Activated CD8-positive, alpha-beta T cell treated with anti-CD3 and anti-CD28 coated beads for 36 hours (primary cell): ENCODE measurements around the gene CLMN. TPM values are rescaled to one million over a fixed set of nuclear protein-coding genes. Genes with fewer than 3 reads are reported as not detected.

Experiments used
- ATAC-seq: fragments of 200-7000 bp; cut with Tn5 transposase; one replicate; pipeline ENCODE4 v1.10.0; 2021; ENCODE audit warnings: mild to moderate bottlenecking, moderate library complexity
- CTCF ChIA-PET: fragments of 350-600 bp; sonication (Branson Sonifier 250); formaldehyde crosslinking; loops from one replicate; lab custom pipeline; 2021; ENCODE audit warnings: antibody characterized with exemption; lab: Charles Lee
- POLR2A ChIA-PET: fragments of 350-600 bp; sonication (Branson Sonifier 250); formaldehyde crosslinking; loops from one replicate; lab custom pipeline; 2021; ENCODE audit warnings: antibody characterized with exemption; lab: Charles Lee
- DNase-seq: peaks from one replicate; pipeline ENCODE4 v3.0.0-alpha.2; 2020
- H3K27ac Mint-ChIP-seq: one replicate; pipeline ENCODE4 v1.8.0; 2021; ENCODE audit warnings: mild to moderate bottlenecking, mixed read lengths
- H3K27me3 Mint-ChIP-seq: one replicate; pipeline ENCODE4 v1.8.0; 2021; ENCODE audit warnings: mixed read lengths
- H3K36me3 Mint-ChIP-seq: one replicate; pipeline ENCODE4 v1.8.0; 2021; ENCODE audit warnings: low read depth, mixed read lengths
- H3K4me1 Mint-ChIP-seq: one replicate; pipeline ENCODE4 v1.8.0; 2021; ENCODE audit warnings: low read depth, mixed read lengths
- H3K4me3 Mint-ChIP-seq: one replicate; pipeline ENCODE4 v1.8.0; 2021; ENCODE audit warnings: mild to moderate bottlenecking, moderate library complexity, mixed read lengths
- H3K9me3 Mint-ChIP-seq: one replicate; pipeline ENCODE4 v1.8.0; 2021; ENCODE audit warnings: mixed read lengths
- CTCF ChIP-seq: fragments of 200-600 bp; IDR thresholded peaks from one replicate; pipeline ENCODE4 v1.8.0; 2022; ENCODE audit warnings: antibody characterized with exemption, mild to moderate bottlenecking
- intact Hi-C: fragments of 100-400 bp; cut with micrococcal nuclease; formaldehyde crosslinking; loops from one replicate; pipeline ENCODE4 v1.10.0; 2022
- total RNA-seq, 2 experiments: library from RNA; stranded (reverse); gene quantifications; one replicate each; pipeline ENCODE4 v1.2.3, GENCODE V29; 2021

Gene CLMN
- total RNA-seq, 2 experiments from 2014 or later, result 0.31 to 0.59 TPM

DNA sequence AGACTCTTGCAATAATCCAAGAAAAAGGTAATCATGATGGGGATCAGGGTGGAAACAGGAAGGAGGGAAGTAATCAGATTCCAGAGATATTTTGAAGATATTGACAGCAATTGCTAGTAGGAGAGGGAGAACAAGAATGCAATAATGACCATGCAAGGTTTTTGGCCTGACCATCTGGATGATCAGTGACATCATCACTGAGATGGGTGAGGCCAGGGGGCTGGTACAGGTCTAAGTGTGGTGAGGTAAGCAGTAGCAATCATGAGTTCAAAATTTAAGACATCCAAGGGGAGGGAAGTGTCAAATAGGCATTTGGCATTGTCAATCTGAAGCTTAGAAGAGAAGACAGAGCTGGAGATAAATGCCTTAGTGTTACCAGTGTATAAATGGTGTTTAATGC lies 24.8 kb upstream of the CLMN start:
- DNase-seq, result no peak
- Mint-ChIP-seq H3K4me3 (no peak overlapping the region), H3K27me3 (peaks cover 15% of the 10 kb centered on the region), H3K9me3 (no peaks in the 10 kb centered on the region), H3K36me3 (no peaks in the 10 kb centered on the region), H3K27ac (no peak overlapping the region), H3K4me1 (no peaks in the 10 kb centered on the region)
- ATAC-seq, result no peak
- ChIA-PET POLR2A (no interaction called here), CTCF (no interaction called here)
- TF ChIP-seq CTCF, result no peak
- intact Hi-C loops, result no loop called here

GRCh38 chr14:95341564-95341963 lies 21.9 kb upstream of the CLMN start:
- Mint-ChIP-seq H3K9me3 (no peaks in the 10 kb centered on the region), H3K36me3 (no peaks in the 10 kb centered on the region), H3K27me3 (peaks cover 23% of the 10 kb centered on the region), H3K4me3 (no peak overlapping the region), H3K4me1 (no peaks in the 10 kb centered on the region), H3K27ac (no peak overlapping the region)
- intact Hi-C loops, result no loop called here
- DNase-seq (no peak), ATAC-seq (no peak)
- no peak for TF ChIP-seq CTCF
- CTCF ChIA-PET, result interaction anchor here (1.8 kb wide), 1 partner anchor 20 kb away, joined by 8 read pairs; no protein-coding TSS in a partner anchor
- POLR2A ChIA-PET, result no interaction called here

DNA sequence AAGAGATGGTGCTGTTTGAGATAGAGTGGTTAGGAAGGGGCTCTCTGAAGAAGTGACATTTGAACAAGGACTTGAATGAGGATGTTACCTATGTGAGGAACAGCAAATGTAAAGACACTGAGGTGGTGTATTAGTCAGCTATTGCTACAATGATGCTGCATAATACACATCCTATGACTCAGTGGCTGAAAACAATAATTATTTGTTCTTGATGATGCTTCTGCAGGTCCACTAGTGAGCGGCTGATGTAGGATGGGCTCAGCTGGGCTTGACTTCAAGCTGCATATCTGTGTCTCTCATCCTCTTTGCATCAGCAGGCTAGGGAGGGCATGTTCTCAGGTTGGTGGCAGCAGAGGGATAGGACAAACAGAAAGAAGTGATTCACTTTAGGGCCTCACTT lies 21.4 kb upstream of the CLMN start:
- Mint-ChIP-seq H3K4me3 (no peak overlapping the region), H3K36me3 (no peaks in the 10 kb centered on the region), H3K9me3 (no peaks in the 10 kb centered on the region), H3K27me3 (peaks cover 23% of the 10 kb centered on the region), H3K4me1 (no peaks in the 10 kb centered on the region), H3K27ac (no peak overlapping the region)
- DNase-seq, result no peak
- POLR2A ChIA-PET, result no interaction called here
- TF ChIP-seq CTCF, result no peak
- intact Hi-C loops, result no loop called here
- ATAC-seq, result no peak
- CTCF ChIA-PET, result interaction anchor here (1.8 kb wide), 1 partner anchor 21 kb away, joined by 8 read pairs; no protein-coding TSS in a partner anchor

GRCh38 chr14:95340201-95340697 lies 20.5 kb upstream of the CLMN start:
- no peaks in the 10 kb centered on the region for H3K4me1 Mint-ChIP-seq
- no peak for DNase-seq
- H3K36me3 Mint-ChIP-seq, result no peaks in the 10 kb centered on the region
- intact Hi-C loops, result no loop called here
- no peak for ATAC-seq
- no peak overlapping the region for H3K27ac Mint-ChIP-seq
- POLR2A ChIA-PET, result interaction anchor here (1.0 kb wide), 1 partner anchor 9 kb away, joined by 4 read pairs; no protein-coding TSS in a partner anchor
- no peaks in the 10 kb centered on the region for H3K9me3 Mint-ChIP-seq
- TF ChIP-seq CTCF, result no peak
- H3K27me3 Mint-ChIP-seq, result peaks cover 25% of the 10 kb centered on the region
- H3K4me3 Mint-ChIP-seq, result no peak overlapping the region
- CTCF ChIA-PET, result interaction anchor here (1.8 kb wide), 1 partner anchor 22 kb away, joined by 8 read pairs; no protein-coding TSS in a partner anchor

- TF ChIP-seq CTCF, result no peak
- H3K9me3 Mint-ChIP-seq, result no peaks in the 10 kb centered on the region
- peaks cover 22% of the 10 kb centered on the region for H3K27me3 Mint-ChIP-seq
- POLR2A ChIA-PET, result no interaction called here
- H3K4me1 Mint-ChIP-seq, result no peaks in the 10 kb centered on the region
- intact Hi-C loops, result no loop called here
- H3K36me3 Mint-ChIP-seq, result no peaks in the 10 kb centered on the region
- CTCF ChIA-PET, result no interaction called here
- ATAC-seq, result no peak
- DNase-seq, result no peak
- H3K4me3 Mint-ChIP-seq, result no peak overlapping the region
- no peak overlapping the region for H3K27ac Mint-ChIP-seq
Measured at GRCh38 chr14:95339301-95339865, 19.7 kb upstream of the CLMN start.
